Tibial artery (tissue), 4 donors: ENCODE measurements around the gene CREBL2.
A peak's percentile ranks its signal among the peaks of the same experiment; 100 is the strongest.
"Not testable (repeated sequence)": the region's sequence is repeated elsewhere in the genome, so short reads cannot be mapped to it uniquely, and the experiment has no call there.

Source experiments
- DNase-seq, 2 donors: peaks; one replicate each; pipeline ENCODE4 v3.0.0-alpha.2; 2019
- H3K27ac ChIP-seq, 2 donors: fragments of 200-600 bp; sonication (generic) in 1 of 2; 1 replicate in 1 of 2; 2 replicates in 1 of 2; pipeline ENCODE4 v1.5.1; 2018 to 2019; ENCODE audit warnings: mild to moderate bottlenecking in 1 of 2
- H3K27me3 ChIP-seq, 2 donors: fragments of 200-600 bp; sonication (generic) in 1 of 2; one replicate each; pipeline versions ENCODE4 v1.5.1 to v1.6.0; 2016 to 2019
- H3K36me3 ChIP-seq, 3 donors: fragments of 200-600 bp; sonication (generic) in 2 of 3; one replicate each; pipeline ENCODE4 v1.5.1; 2016 to 2019; ENCODE audit warnings: mild to moderate bottlenecking in 2 of 3
- H3K4me1 ChIP-seq, 4 donors: fragments of 200-600 bp; sonication (generic) in 2 of 4; 1 replicate in 3 of 4; 2 replicates in 1 of 4; pipeline ENCODE4 v1.5.1; 2016 to 2019
- H3K4me3 ChIP-seq, 2 donors: fragments of 200-600 bp; sonication (generic) in 1 of 2; 1 replicate in 1 of 2; 2 replicates in 1 of 2; pipeline ENCODE4 v1.5.1; 2018 to 2019; ENCODE audit warnings: mild to moderate bottlenecking in 2 of 2
- H3K9me3 ChIP-seq, 3 donors: fragments of 200-600 bp; sonication (generic) in 1 of 3; one replicate each; pipeline ENCODE4 v1.5.1; 2016 to 2019
- intact Hi-C: fragments of 100-400 bp; cut with DNase I; formaldehyde crosslinking; loops from one replicate; pipeline ENCODE4 v1.15.0; 2023; ENCODE audit warnings: low total_unique reads
- TF ChIP-seq, protein P1 (sequence below), 2 experiments: fragments of 200-600 bp in 1 of 2; fragments of 450-650 bp in 1 of 2; IDR thresholded peaks; one replicate each; pipeline ENCODE4 v1.5.1; 2017 to 2019; ENCODE audit warnings: antibody characterized with exemption in 2 of 2, mild to moderate bottlenecking in 1 of 2, moderate library complexity in 1 of 2

Gene CREBL2, protein sequence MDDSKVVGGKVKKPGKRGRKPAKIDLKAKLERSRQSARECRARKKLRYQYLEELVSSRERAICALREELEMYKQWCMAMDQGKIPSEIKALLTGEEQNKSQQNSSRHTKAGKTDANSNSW

DNA sequence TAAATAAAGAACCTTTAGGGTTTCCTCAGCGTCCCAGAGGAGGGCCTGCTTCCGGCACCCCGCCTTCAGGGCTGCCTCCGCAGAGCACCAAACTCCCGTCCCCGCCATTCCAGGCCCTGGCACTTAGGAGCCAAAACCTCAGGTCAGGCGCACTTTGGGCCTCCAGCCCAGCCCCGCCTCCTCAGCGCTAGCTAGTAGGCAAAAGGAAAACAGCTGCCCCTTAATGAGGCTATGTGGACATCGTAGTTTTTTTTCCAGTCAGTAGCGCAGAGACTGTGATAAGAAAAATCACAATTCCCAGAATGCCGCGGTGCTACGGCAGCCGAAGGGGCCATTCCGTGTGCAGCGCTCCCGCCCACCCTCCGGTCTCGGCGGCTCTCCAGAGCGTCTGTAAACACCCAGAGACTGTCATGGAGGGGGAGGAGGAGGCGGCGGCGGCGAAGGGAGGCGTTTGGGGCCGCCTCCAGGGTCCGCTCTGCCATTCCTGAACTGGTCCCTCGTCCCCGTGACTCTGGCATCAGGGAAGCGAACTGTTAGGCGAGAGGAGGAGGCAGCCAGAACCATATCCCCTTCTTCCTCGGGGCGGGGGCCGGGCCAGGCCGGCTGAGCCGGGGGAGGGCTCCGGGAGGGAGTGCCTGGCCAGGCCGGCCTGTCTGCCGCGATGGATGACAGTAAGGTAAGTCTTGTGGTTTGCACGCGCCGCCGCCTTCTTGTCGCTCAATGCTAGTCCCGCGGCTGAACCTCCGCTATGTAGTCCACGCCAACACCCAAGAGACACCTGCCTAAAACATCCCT lies at the start of gene CREBL2:
Gene CREBL2 (plus strand): TSS at position 365 of the 795 bp plus-strand sequence. CDS start 297 bp downstream, at position 662.
- Histone ChIP-seq H3K27me3 (no peaks in the 10 kb centered on the region), H3K4me1 (peaks cover 0 to 49% (median 13%) of the 10 kb centered on the region in 4 donors), H3K36me3 (peaks cover 0 to 4% (median 0%) of the 10 kb centered on the region in 3 donors), H3K4me3 (peak within 1 kb of the TSS; percentile 72 to 78), H3K9me3 (no peaks in the 10 kb centered on the region), H3K27ac (peak within 1 kb of the TSS; percentile 93 to 95)
- TF ChIP-seq, protein P1, sequence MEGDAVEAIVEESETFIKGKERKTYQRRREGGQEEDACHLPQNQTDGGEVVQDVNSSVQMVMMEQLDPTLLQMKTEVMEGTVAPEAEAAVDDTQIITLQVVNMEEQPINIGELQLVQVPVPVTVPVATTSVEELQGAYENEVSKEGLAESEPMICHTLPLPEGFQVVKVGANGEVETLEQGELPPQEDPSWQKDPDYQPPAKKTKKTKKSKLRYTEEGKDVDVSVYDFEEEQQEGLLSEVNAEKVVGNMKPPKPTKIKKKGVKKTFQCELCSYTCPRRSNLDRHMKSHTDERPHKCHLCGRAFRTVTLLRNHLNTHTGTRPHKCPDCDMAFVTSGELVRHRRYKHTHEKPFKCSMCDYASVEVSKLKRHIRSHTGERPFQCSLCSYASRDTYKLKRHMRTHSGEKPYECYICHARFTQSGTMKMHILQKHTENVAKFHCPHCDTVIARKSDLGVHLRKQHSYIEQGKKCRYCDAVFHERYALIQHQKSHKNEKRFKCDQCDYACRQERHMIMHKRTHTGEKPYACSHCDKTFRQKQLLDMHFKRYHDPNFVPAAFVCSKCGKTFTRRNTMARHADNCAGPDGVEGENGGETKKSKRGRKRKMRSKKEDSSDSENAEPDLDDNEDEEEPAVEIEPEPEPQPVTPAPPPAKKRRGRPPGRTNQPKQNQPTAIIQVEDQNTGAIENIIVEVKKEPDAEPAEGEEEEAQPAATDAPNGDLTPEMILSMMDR (IDR thresholded peaks at IDR 0.05), result no peak
- intact Hi-C loops, result no loop called here
- DNase-seq, result peak; percentile 98

DNA sequence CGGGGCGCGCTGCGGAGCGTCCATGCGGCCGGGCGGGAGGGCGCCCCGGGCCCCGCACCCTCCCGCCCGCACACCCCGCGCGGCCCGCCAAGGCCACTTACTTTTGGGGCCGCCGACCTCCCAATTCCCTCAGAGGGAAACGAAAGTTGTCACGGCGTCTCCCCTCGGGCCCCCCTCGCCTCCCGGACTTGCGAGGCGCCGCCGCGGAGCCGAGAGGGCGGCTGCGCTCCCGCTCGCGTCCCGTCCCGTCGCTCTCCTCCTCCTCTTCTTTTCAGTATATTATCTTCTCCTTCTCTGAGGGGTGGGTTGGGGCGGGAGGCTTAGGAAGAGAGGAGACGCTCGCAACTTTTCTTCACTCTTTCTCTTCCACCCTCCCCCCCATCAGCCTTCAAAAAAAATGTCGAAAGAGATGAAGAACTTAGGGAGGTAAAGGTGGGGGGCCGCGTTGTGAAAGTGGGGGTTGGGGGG lies 49.6 kb upstream of the CREBL2 start:
- Histone ChIP-seq H3K9me3 (no peaks in the 10 kb centered on the region), H3K36me3 (no peaks in the 10 kb centered on the region), H3K27me3 (no peaks in the 10 kb centered on the region), H3K4me1 (peaks cover 0 to 43% (median 21%) of the 10 kb centered on the region in 4 donors), H3K4me3 (peak overlapping the region; percentile 70 to 89), H3K27ac (peak overlapping the region; percentile 98 to 100)
- TF ChIP-seq, protein P1 (IDR thresholded peaks at IDR 0.05), result no peak
- intact Hi-C loops, result loop anchor here (5.0 to 10.0 kb wide), 3 partner anchors 143 to 205 kb away; partner anchors contain the start of gene BORCS5
- DNase-seq, result peak in 1 of 2 donors; percentile 68

DNA sequence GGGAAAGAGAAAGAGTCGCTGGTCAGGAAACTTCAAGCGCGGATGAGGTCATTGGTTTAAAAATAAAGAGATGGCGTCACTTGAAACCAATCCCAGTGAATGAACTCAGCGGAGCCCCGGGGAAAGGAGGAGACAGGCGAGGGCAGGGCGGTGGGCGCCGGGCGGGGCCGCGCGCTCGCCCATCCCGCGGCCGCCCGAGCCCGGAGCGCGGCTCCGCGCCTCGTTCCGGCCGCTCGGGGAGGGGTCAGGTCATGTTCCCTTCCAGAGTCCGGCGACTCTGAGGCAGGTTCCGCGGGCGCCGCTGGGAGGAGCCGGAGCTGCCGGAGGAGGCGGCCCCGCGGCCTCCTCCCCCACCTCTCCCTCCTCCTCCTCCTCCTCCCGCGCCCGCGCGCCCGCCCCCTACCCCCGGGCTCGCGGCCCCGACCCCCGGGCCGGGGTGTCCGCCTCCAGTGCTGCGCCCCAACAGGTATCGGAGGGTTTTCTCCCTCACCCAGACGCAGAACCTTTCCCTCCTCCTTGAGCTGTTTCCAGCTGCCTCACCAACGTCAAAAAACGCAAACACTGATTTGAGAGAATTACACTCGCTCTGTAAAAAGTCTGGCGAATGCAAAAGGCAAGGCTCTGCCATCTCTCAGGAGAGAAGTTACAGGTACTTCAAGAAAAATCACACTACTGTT lies 49.0 kb upstream of the CREBL2 start, which contains the start of gene DUSP16:
Gene DUSP16 (minus strand): TSS at position 279 of the 677 bp plus-strand sequence. CDS start 41,765 bp downstream, outside the sequence.
- no peaks in the 10 kb centered on the region for H3K9me3 ChIP-seq
- intact Hi-C loops, result loop anchor here (5.0 to 10.0 kb wide), 3 partner anchors 142 to 205 kb away; partner anchors contain the start of gene BORCS5
- TF ChIP-seq, protein P1 (IDR thresholded peaks at IDR 0.05), result no peak
- H3K27ac ChIP-seq, result peak within 1 kb of the TSS; percentile 98 to 100
- H3K36me3 ChIP-seq, result no peaks in the 10 kb centered on the region
- peaks cover 0 to 42% (median 21%) of the 10 kb centered on the region in 4 donors for H3K4me1 ChIP-seq
- peak; percentile 91 to 96 for DNase-seq
- H3K27me3 ChIP-seq, result no peaks in the 10 kb centered on the region
- peak within 1 kb of the TSS; percentile 70 to 89 for H3K4me3 ChIP-seq

DNA sequence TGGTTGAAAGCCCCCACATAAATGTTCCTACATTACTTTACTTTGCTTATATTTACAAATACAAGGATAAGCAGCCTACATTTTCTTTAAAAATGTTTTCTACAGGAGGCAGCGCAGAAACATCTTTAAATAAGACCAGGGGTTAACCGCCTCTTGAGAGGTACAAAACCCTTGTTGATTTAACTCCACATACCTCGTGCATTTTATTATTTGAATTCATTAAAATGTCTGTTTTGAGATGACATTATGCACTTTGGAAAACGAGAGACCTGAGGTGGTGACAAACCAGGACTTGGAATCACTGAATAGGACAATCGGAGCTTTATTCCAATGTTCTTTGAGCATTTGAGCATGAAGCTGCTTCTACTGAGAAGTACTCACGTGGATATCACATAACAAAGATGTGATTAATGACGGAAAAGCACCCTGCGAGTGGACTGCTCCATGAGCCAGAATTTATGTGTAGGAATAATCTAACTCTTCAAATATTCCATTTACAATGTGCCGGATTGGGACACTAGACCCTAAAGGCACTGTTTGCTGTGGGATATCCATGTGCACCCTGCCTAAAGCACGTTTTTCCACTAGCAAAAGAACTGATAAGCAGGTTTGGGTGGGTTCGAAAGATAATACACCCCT lies 48.3 kb upstream of the CREBL2 start:
- H3K27me3 ChIP-seq, result no peaks in the 10 kb centered on the region
- H3K27ac ChIP-seq, result peak overlapping the region; percentile 98 to 100
- no peaks in the 10 kb centered on the region for H3K9me3 ChIP-seq
- TF ChIP-seq, protein P1 (IDR thresholded peaks at IDR 0.05), result no peak
- peak overlapping the region; percentile 70 to 89 for H3K4me3 ChIP-seq
- intact Hi-C loops, result loop anchor here (5.0 to 10.0 kb wide), 3 partner anchors 141 to 206 kb away; partner anchors contain the start of gene BORCS5
- no peaks in the 10 kb centered on the region for H3K36me3 ChIP-seq
- peaks cover 0 to 35% (median 19%) of the 10 kb centered on the region in 4 donors for H3K4me1 ChIP-seq
- DNase-seq, result no peak

DNA sequence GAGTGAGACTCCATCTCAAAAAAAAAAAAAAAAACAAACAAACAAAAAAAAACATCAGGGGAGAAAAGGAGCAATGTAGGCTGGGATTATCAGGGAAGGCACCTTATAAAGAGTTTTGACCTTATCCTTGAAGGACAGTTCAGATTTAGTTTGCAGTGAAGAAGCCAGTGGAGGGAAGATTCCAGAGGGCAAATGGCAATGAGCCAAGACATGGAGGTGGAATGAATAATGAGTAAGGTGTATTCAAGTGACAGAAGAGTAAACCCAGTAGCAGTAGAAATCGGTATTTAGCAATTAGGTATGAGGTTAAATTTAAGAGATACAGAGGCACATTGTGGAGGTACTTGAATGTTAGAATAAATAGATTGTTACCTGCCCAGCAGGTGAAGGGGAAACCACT lies 46.8 kb upstream of the CREBL2 start:
- H3K4me1 ChIP-seq, result peaks cover 0 to 20% (median 10%) of the 10 kb centered on the region in 4 donors
- H3K36me3 ChIP-seq, result no peaks in the 10 kb centered on the region
- no peak overlapping the region for H3K4me3 ChIP-seq
- H3K27ac ChIP-seq, result no peak overlapping the region
- no peaks in the 10 kb centered on the region for H3K27me3 ChIP-seq
- no peak for DNase-seq
- intact Hi-C loops, result loop anchor here (5.0 to 10.0 kb wide), 5 partner anchors 42 to 208 kb away; partner anchors contain the start of gene BORCS5
- H3K9me3 ChIP-seq, result no peaks in the 10 kb centered on the region
- TF ChIP-seq, protein P1 (IDR thresholded peaks at IDR 0.05), result no peak

DNA sequence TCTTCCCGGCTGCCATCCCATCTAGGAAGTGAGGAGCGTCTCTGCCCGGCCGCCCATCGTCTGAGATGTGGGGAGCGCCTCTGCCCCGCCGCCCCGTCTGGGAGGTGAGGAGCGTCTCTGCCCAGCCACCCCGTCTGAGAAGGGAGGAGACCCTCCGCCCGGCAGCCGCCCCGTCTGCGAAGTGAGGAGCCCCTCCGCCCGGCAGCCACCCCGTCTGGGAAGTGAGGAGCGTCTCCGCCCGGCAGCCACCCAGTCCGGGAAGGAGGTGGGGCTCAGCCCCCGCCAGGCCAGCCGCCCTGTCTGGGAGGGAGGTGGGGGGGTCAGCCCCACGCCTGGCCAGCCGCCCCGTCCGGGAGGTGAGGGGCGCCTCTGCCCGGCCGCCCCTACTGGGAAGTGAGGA lies 45.7 kb upstream of the CREBL2 start:
- not testable (repeated sequence) for H3K4me3 ChIP-seq, H3K9me3 ChIP-seq, DNase-seq, H3K36me3 ChIP-seq, H3K27me3 ChIP-seq, H3K27ac ChIP-seq
- intact Hi-C loops, result loop anchor here (5.0 to 10.0 kb wide), 3 partner anchors 41 to 189 kb away; no protein-coding TSS in a partner anchor
- peaks cover 0 to 12% (median 7%) of the 10 kb centered on the region in 4 donors for H3K4me1 ChIP-seq
